Astrocyte of the spinal cord (primary cell): Measurements from ENCODE around the gene WDR44.
"Not testable (repeated sequence)": the region's sequence is repeated elsewhere in the genome, so short reads cannot be mapped to it uniquely, and the experiment has no call there.

Experiments
- DNase-seq: peaks from one replicate; pipeline ENCODE4 v3.0.0; 2011; ENCODE audit warnings: low read depth, low spot score
- H3K4me3 ChIP-seq: 2 replicates; pipeline ENCODE4 v1.5.1; 2011; ENCODE audit warnings: low read depth, mild to moderate bottlenecking, low read length, moderate library complexity
- in situ Hi-C: cut with HindIII; loops from 2 replicates; pipeline ENCODE4 v1.10.0; 2017; ENCODE audit warnings: low sequenced_read_pairs
- TF ChIP-seq, protein P1 (sequence below): IDR thresholded peaks from 2 replicates; pipeline ENCODE4 v1.5.1; 2012; ENCODE audit warnings: low read depth, mild to moderate bottlenecking, low read length, inconsistent platforms

WDR44 gene, protein sequence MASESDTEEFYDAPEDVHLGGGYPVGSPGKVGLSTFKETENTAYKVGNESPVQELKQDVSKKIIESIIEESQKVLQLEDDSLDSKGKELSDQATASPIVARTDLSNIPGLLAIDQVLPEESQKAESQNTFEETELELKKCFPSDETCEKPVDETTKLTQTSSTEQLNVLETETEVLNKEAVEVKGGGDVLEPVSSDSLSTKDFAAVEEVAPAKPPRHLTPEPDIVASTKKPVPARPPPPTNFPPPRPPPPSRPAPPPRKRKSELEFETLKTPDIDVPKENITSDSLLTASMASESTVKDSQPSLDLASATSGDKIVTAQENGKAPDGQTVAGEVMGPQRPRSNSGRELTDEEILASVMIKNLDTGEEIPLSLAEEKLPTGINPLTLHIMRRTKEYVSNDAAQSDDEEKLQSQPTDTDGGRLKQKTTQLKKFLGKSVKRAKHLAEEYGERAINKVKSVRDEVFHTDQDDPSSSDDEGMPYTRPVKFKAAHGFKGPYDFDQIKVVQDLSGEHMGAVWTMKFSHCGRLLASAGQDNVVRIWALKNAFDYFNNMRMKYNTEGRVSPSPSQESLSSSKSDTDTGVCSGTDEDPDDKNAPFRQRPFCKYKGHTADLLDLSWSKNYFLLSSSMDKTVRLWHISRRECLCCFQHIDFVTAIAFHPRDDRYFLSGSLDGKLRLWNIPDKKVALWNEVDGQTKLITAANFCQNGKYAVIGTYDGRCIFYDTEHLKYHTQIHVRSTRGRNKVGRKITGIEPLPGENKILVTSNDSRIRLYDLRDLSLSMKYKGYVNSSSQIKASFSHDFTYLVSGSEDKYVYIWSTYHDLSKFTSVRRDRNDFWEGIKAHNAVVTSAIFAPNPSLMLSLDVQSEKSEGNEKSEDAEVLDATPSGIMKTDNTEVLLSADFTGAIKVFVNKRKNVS

DNA sequence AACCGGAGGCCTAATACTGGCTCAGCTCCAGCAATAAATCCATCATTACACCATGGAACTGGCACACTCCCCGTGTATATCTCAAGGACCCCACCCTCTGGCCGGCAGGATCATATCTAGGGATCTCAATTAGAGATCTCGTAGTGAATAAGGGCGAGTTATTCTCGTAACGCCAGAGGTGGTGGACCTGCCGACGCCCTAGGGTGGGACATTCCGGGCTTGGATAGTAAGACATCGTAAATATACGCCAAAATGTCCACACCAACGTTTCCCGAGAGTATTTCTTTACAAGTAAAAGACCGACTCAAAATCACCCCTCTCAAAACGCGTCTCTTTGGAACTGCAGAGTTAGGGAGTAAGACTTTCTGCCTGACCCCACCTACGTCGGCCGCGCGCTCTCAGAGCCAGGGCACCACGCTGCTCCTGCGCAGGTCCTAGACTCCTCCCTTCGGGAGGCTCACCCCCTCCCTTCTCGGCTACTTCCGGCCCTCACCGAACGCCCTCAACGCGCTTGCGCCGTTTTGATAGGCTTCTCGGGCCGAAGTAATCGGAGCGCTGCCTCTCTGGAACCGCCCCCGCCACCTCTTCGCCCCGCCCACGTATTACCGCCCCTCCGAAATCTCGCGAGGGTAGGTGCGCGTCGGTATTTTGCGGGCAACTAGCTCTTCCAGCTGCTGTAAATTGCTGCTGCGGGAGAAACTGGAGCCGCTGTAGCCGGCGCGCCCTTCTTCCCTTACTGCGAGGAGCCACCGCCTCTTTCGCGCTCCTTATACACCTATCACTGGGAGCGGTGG is at the start of gene WDR44:
TSS of gene WDR44 (plus strand) at position 643 of the 794 bp plus-strand sequence. CDS start 398 bp downstream, outside the sequence.
- in situ Hi-C loops: no loop called here
- peak within 1 kb of the TSS; percentile 87 for H3K4me3 ChIP-seq
- TF ChIP-seq, protein P1, sequence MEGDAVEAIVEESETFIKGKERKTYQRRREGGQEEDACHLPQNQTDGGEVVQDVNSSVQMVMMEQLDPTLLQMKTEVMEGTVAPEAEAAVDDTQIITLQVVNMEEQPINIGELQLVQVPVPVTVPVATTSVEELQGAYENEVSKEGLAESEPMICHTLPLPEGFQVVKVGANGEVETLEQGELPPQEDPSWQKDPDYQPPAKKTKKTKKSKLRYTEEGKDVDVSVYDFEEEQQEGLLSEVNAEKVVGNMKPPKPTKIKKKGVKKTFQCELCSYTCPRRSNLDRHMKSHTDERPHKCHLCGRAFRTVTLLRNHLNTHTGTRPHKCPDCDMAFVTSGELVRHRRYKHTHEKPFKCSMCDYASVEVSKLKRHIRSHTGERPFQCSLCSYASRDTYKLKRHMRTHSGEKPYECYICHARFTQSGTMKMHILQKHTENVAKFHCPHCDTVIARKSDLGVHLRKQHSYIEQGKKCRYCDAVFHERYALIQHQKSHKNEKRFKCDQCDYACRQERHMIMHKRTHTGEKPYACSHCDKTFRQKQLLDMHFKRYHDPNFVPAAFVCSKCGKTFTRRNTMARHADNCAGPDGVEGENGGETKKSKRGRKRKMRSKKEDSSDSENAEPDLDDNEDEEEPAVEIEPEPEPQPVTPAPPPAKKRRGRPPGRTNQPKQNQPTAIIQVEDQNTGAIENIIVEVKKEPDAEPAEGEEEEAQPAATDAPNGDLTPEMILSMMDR: no peak
- DNase-seq: peak; percentile 96

DNA sequence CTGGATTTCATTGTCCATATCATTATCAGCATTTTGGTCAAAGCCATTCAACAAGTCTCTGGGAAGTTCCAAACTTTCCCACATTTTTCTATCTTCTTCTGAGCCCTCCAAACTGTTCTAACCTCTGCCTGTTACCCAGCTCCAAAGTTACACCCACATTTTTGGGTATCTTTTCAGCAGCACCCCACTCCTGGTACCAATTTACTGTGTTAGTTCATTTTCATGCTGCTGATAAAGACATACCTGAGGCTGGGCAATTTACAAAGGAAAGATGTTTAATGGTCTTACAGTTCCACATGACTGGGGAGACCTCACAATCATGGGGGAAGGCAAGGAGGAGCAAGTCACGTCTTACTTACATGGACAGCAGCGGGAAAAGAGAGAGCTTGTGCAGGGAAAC is 40.1 kb upstream of the WDR44 start:
- in situ Hi-C loops, DNase-seq, H3K4me3 ChIP-seq: not testable (repeated sequence)

DNA sequence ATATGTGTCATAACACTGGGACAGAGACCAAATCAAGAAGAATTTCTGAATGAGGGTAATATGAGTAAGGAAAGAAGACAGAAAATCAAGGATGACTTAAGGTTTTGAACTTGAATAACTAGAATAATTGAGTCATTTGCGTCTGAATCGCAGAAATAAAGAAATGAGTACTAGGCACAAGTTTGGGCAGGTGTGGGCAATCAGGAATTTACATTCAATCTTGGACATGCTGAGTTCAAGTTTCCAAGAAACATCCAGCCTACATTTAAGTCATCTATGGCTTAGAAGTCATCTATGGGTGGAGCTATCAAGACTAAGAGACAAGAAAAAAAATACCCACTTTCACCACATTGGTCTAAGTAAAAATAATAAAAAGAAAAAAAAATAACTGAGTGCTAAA is 30.4 kb upstream of the WDR44 start:
- in situ Hi-C loops: no loop called here
- H3K4me3 ChIP-seq: no peak overlapping the region
- TF ChIP-seq, protein P1: no peak
- no peak for DNase-seq

DNA sequence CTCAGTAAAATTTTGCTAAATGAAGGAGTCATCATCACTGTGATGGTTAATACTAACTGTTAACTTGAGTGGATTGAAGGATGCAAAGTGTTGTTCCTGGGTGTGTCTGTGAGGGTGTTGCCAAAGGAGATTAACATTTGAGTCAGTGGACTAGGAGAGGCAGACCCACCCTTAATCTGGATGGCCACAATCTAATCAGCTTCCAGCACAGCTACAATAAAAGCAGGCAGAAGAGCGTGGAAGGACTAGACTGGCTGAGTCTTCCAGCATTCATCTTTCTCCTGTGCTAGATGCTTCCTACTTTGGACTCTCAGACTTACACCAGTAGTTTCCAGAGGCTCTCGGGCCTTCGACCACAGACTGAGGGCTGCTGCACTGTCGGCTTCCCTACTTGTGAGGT is 21.3 kb upstream of the WDR44 start:
- in situ Hi-C loops: no loop called here
- no peak overlapping the region for H3K4me3 ChIP-seq
- TF ChIP-seq, protein P1: no peak
- no peak for DNase-seq

DNA sequence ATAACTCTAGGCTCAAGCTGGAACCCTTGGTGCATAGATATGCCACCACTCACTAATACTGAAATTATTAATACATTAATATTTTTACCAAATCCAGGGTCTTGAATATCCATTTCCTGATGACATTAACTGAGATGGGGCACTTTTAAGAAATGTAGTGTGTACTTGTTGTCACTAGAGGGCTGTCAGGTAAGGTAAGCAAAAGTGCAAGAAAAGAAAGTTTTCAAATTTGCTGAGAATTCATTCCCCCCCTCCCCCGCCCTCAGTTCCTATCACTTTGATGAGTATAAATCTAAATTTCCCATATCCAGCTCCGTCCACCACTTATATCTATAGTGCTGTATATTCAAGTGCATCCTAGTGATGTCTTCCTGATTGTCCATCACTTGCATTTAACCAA is 20.5 kb upstream of the WDR44 start:
- in situ Hi-C loops: no loop called here
- TF ChIP-seq, protein P1: peak; percentile 33
- no peak overlapping the region for H3K4me3 ChIP-seq
- peak; percentile 1 for DNase-seq

DNA sequence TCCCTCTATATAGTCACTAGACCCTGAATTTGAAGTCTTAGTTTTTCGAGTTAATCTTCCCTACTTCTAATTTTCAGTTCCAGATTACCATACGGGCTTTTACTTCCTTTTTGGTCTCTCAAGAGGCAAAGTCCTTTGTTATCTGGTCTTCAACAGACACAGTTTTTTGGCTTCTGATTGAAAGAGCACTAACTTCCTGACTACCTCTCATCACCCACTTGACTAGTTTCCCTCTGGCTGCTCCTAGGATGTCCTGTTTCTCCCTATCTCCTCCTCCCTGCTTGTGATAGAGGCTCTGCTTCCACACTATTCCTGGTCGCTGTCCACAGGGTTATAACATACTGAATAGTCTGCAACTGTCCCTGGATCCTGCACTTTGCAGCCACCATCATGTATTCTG is 16.7 kb upstream of the WDR44 start:
- TF ChIP-seq, protein P1: no peak
- in situ Hi-C loops: no loop called here
- no peak for DNase-seq
- no peak overlapping the region for H3K4me3 ChIP-seq
